Thyroid gland (tissue), 4 donors: ENCODE results near the gene KCNJ14.

Experiments used
- POLR2A ChIP-seq, 2 donors: fragments of 450-650 bp; IDR thresholded peaks; one replicate each; pipeline ENCODE4 v1.6.1; 2017; ENCODE audit warnings: antibody characterized with exemption in 2 of 2, mild to moderate bottlenecking in 2 of 2, moderate library complexity in 1 of 2
- TF ChIP-seq, protein P1 (sequence below), 6 experiments: fragments of 200-600 bp in 3 of 6; fragments of 450-650 bp in 3 of 6; sonication (generic) in 3 of 6; IDR thresholded peaks; one replicate each; pipeline ENCODE4 v1.5.1; 2016 to 2019; ENCODE audit warnings: antibody characterized with exemption in 6 of 6, mild to moderate bottlenecking in 2 of 6, inconsistent platforms in 1 of 6, moderate library complexity in 1 of 6

DNA sequence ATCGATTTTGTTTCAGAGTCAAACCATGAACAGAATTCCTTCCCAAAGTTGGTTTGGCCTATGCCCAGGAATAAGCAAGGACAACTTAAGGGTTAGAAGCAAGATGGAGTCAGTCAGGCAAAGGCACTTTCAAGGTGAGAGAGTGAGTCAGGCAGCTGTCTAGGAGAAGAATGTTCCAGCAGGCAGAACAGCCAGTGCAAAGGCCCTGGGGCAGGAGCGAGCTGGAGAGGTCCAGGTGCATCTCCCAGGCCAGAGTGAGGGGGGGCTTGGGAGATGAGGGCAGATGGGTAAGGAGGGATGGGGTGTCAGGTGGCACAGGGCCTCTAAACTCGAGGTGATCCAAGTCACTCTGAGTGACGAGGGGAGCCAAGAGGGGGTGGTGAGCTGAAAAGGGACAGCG, 18.8 kb upstream of the KCNJ14 start:
- TF ChIP-seq, protein P1, sequence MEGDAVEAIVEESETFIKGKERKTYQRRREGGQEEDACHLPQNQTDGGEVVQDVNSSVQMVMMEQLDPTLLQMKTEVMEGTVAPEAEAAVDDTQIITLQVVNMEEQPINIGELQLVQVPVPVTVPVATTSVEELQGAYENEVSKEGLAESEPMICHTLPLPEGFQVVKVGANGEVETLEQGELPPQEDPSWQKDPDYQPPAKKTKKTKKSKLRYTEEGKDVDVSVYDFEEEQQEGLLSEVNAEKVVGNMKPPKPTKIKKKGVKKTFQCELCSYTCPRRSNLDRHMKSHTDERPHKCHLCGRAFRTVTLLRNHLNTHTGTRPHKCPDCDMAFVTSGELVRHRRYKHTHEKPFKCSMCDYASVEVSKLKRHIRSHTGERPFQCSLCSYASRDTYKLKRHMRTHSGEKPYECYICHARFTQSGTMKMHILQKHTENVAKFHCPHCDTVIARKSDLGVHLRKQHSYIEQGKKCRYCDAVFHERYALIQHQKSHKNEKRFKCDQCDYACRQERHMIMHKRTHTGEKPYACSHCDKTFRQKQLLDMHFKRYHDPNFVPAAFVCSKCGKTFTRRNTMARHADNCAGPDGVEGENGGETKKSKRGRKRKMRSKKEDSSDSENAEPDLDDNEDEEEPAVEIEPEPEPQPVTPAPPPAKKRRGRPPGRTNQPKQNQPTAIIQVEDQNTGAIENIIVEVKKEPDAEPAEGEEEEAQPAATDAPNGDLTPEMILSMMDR (IDR thresholded peaks at IDR 0.05) = no peak
- no peak for TF ChIP-seq POLR2A (IDR thresholded peaks at IDR 0.05)
